HG03342 (cell line): Measurements from ENCODE around the gene CTDSPL.
"Not testable (repeated sequence)": the region's sequence is repeated elsewhere in the genome, so short reads cannot be mapped to it uniquely, and the experiment has no call there.

Experiments
- ATAC-seq: cut with Tn5 transposase; IDR thresholded peaks from one replicate; pipeline ENCODE4 v1.9.1; 2021; ENCODE audit warnings: mild to moderate bottlenecking, moderate library complexity; ENCODE audit not compliant: unreplicated experiment

CTDSPL gene

GRCh38 chr3:38031022-38031994, 169.6 kb downstream of the CTDSPL start:
- ATAC-seq: no peak

- no peak for ATAC-seq
These were observed 170.7 kb downstream of the CTDSPL start for GRCh38 chr3:38032328-38032865.

GRCh38 chr3:38033586-38033985, 171.9 kb downstream of the CTDSPL start:
- not testable (repeated sequence) for ATAC-seq
